GM23248 (cell line): ENCODE measurements around the gene SYT1. TPM values are rescaled to one million over a fixed set of nuclear protein-coding genes. Genes with fewer than 3 reads are reported as not detected.
A peak's percentile ranks its signal among the peaks of the same experiment; 100 is the strongest.

Source experiments
- DNase-seq: peaks from one replicate; pipeline ENCODE4 v3.0.0-alpha.2; 2015
- H2AFZ ChIP-seq: fragments of 200-600 bp; sonication (generic); 2 replicates; pipeline ENCODE4 v1.6.1; 2016; ENCODE audit warnings: antibody characterized with exemption
- H3F3A ChIP-seq: fragments of 200-600 bp; sonication (generic); 2 replicates; pipeline ENCODE4 v1.6.1; 2016; ENCODE audit warnings: mild to moderate bottlenecking, antibody characterized with exemption, mixed run types; ENCODE audit not compliant: insufficient read depth
- H3K27ac ChIP-seq: fragments of 200-600 bp; sonication (generic); 2 replicates; pipeline ENCODE4 v1.5.1; 2016; ENCODE audit warnings: mild to moderate bottlenecking
- H3K27me3 ChIP-seq: fragments of 200-600 bp; sonication (generic); replicated peaks from 2 replicates; pipeline ENCODE4 v1.6.1; 2016; ENCODE audit warnings: mild to moderate bottlenecking; ENCODE audit not compliant: insufficient read depth
- H3K36me3 ChIP-seq: fragments of 200-600 bp; sonication (generic); 2 replicates; pipeline ENCODE4 v1.6.1; 2016; ENCODE audit warnings: low read depth, mild to moderate bottlenecking
- H3K4me1 ChIP-seq: fragments of 200-600 bp; sonication (generic); 2 replicates; pipeline ENCODE4 v1.6.1; 2016; ENCODE audit warnings: mild to moderate bottlenecking; ENCODE audit not compliant: insufficient read depth
- H3K4me2 ChIP-seq: fragments of 200-600 bp; sonication (generic); one replicate; pipeline ENCODE4 v1.6.1; 2016; ENCODE audit warnings: mild to moderate bottlenecking; ENCODE audit not compliant: unreplicated experiment
- H3K4me3 ChIP-seq: fragments of 200-600 bp; sonication (generic); 2 replicates; pipeline ENCODE4 v1.5.1; 2016; ENCODE audit warnings: mild to moderate bottlenecking
- H3K79me2 ChIP-seq: fragments of 200-600 bp; sonication (generic); 2 replicates; pipeline ENCODE4 v1.6.1; 2016; ENCODE audit warnings: mild to moderate bottlenecking; ENCODE audit not compliant: insufficient read depth
- H3K9ac ChIP-seq: fragments of 200-600 bp; sonication (generic); 2 replicates; pipeline ENCODE4 v1.6.1; 2016; ENCODE audit warnings: mild to moderate bottlenecking
- H3K9me2 ChIP-seq: fragments of 200-600 bp; sonication (generic); 2 replicates; pipeline ENCODE4 v1.6.1; 2016; ENCODE audit warnings: mixed run types, mild to moderate bottlenecking, moderate library complexity; ENCODE audit not compliant: insufficient read depth
- H3K9me3 ChIP-seq: fragments of 200-600 bp; sonication (generic); one replicate; pipeline ENCODE4 v1.6.1; 2017; ENCODE audit warnings: low read depth
- H4K20me1 ChIP-seq: fragments of 200-600 bp; sonication (generic); 2 replicates; pipeline ENCODE4 v1.6.0; 2016; ENCODE audit not compliant: insufficient read depth
- EZH2 ChIP-seq: fragments of 200-600 bp; sonication (generic); IDR thresholded peaks from 2 replicates; pipeline ENCODE4 v1.6.1; 2018; ENCODE audit warnings: antibody characterized with exemption, mild to moderate bottlenecking; ENCODE audit not compliant: insufficient read depth, poor library complexity, severe bottlenecking
- EZH2phosphoT487 ChIP-seq: fragments of 200-600 bp; sonication (generic); IDR thresholded peaks from 2 replicates; pipeline ENCODE4 v1.6.1; 2018; ENCODE audit warnings: antibody characterized with exemption, moderate library complexity, mild to moderate bottlenecking, low read depth; ENCODE audit not compliant: insufficient read depth
- WGBS, 2 experiments: methylation state at CpG; one replicate each; pipeline ENCODE4 v1.1.6; 2015 to 2017; ENCODE audit warnings: low lambda C conversion rate in 2 of 2, low coverage in 1 of 2; ENCODE audit errors: missing lambda C conversion rate in 2 of 2; 5-methylcytosine and 5-hydroxymethylcytosine counted together
- in situ Hi-C: fragments of 300-500 bp; cut with MboI; formaldehyde crosslinking; loops from 2 replicates; pipeline ENCODE4 v1.15.0; 2020
- polyA plus RNA-seq: library from polyadenylated mRNA; unstranded; fragments of >200 nt; fragmentation: Nextera tagmentation; extraction: Ambion mirVana; gene quantifications from 2 replicates; pipeline ENCODE4 v1.2.1, GENCODE V29; 2016
- total RNA-seq: library from RNA; depleted of rRNA; stranded (reverse); fragments of >200 nt; shearing (Covaris generic); gene quantifications from 2 replicates; pipeline ENCODE4 v1.2.3, GENCODE V29; 2014

Gene SYT1
- total and polyA plus RNA-seq, 2 experiments from 2014 or later = 1.7 to 2.4 TPM

- H3K4me3 ChIP-seq = no peak overlapping the region
- H3K9me2 ChIP-seq = no peaks in the 10 kb centered on the region
- H3K9ac ChIP-seq = no peak overlapping the region
- peak overlapping the region; percentile 70 for H2AFZ ChIP-seq
- TF ChIP-seq EZH2 = no peak
- H3K4me2 ChIP-seq = no peak overlapping the region
- H3K9me3 ChIP-seq = no peaks in the 10 kb centered on the region
- H3K36me3 ChIP-seq = no peaks in the 10 kb centered on the region
- no peaks in the 10 kb centered on the region for H4K20me1 ChIP-seq
- no peak overlapping the region for H3K27ac ChIP-seq
- H3F3A ChIP-seq = no peaks in the 10 kb centered on the region
- no peaks in the 10 kb centered on the region for H3K27me3 ChIP-seq
- DNase-seq = no peak
- in situ Hi-C loops = no loop called here
- WGBS, 2 experiments = 59% methylated on average over 8 of the region's 8 CpGs
- no peaks in the 10 kb centered on the region for H3K4me1 ChIP-seq
- H3K79me2 ChIP-seq = no peaks in the 10 kb centered on the region
These were observed 222.1 kb downstream of the SYT1 start for GRCh38 chr12:79086541-79087296.

DNA sequence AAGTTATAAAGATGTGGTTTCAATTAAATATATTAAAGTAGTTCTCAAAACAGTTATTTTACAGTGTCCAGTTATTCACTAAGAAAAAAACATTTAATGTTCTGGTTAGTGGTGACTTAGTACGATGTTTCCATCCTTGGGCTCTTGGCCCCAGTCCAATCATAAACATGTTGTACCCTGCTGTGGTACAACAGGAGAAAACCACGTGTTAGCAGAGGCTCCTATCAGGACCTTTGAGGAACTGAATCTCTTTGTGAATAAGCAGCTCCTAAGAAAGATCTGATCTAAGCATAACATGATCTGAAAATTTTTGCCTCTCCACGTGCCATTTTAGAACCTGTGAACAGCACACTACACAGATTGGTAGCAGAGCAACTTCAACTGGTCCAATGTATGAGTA is 234.0 kb downstream of the SYT1 start:
- no peaks in the 10 kb centered on the region for H3K79me2 ChIP-seq
- in situ Hi-C loops = no loop called here
- no peaks in the 10 kb centered on the region; the same call in 1 of the 2 replicates for H3K9me2 ChIP-seq
- DNase-seq = no peak
- H3K4me2 ChIP-seq = no peak overlapping the region
- H2AFZ ChIP-seq = no peak overlapping the region
- TF ChIP-seq EZH2phosphoT487 = no peak
- no peak for TF ChIP-seq EZH2
- no peaks in the 10 kb centered on the region for H3K36me3 ChIP-seq
- H3K27me3 ChIP-seq = no peaks in the 10 kb centered on the region
- no peaks in the 10 kb centered on the region for H4K20me1 ChIP-seq
- H3K9ac ChIP-seq = no peak overlapping the region
- no peaks in the 10 kb centered on the region for H3K4me1 ChIP-seq
- no peaks in the 10 kb centered on the region for H3K9me3 ChIP-seq
- no peak overlapping the region for H3K4me3 ChIP-seq
- H3K27ac ChIP-seq = no peak overlapping the region
- WGBS, 2 experiments = 35 to 45% methylated on average over 3 of the region's 3 CpGs
- H3F3A ChIP-seq = no peaks in the 10 kb centered on the region

- no peak for TF ChIP-seq EZH2
- no peak for TF ChIP-seq EZH2phosphoT487
- Histone ChIP-seq H4K20me1 (no peaks in the 10 kb centered on the region), H3F3A (no peaks in the 10 kb centered on the region), H3K27me3 (no peaks in the 10 kb centered on the region), H3K4me3 (no peak overlapping the region), H3K9ac (no peak overlapping the region), H3K27ac (no peak overlapping the region), H3K9me3 (no peaks in the 10 kb centered on the region), H3K4me1 (no peaks in the 10 kb centered on the region), H3K79me2 (no peaks in the 10 kb centered on the region), H2AFZ (no peak overlapping the region), H3K36me3 (no peaks in the 10 kb centered on the region), H3K4me2 (no peak overlapping the region), H3K9me2 (no peaks in the 10 kb centered on the region)
- 91 to 97% methylated on average over 2 of the region's 2 CpGs for whole genome bisulfite sequencing, 2 experiments
- in situ Hi-C loops = no loop called here
- no peak for DNase-seq
These were observed 244.4 kb downstream of the SYT1 start for GRCh38 chr12:79108962-79109361.

GRCh38 chr12:79114896-79115295 is 250.3 kb downstream of the SYT1 start:
- TF ChIP-seq EZH2phosphoT487 (no peak), EZH2 (no peak)
- Histone ChIP-seq H3K27me3 (no peaks in the 10 kb centered on the region), H3K4me1 (no peaks in the 10 kb centered on the region), H3K79me2 (no peaks in the 10 kb centered on the region), H3K4me2 (no peak overlapping the region), H3K9me3 (no peaks in the 10 kb centered on the region), H3K9me2 (no peaks in the 10 kb centered on the region), H4K20me1 (no peaks in the 10 kb centered on the region), H3K36me3 (no peaks in the 10 kb centered on the region), H2AFZ (no peak overlapping the region), H3K9ac (no peak overlapping the region), H3K4me3 (no peak overlapping the region), H3F3A (no peaks in the 10 kb centered on the region), H3K27ac (no peak overlapping the region)
- no peak for DNase-seq
- in situ Hi-C loops = no loop called here

DNA sequence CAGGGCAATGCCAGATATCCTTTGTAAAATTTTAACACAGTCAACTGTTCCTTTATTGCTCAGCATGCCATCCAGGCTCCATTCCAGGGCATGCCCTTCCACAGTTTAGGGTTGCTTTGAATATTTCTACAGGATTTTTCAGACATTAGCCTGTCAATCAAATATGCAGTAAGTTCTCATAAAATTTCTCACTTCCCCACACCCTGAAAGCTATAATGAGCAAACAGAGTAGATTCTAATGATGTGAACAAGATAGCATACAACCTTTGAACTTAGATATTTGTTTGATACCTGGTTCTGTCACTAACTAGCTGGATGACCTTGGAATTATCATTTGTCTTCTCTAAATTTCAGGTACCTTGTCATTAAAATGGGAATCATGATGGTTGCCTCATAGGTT is 251.2 kb downstream of the SYT1 start:
- H3K4me2 ChIP-seq = no peak overlapping the region
- no peaks in the 10 kb centered on the region for H3K4me1 ChIP-seq
- H3K27me3 ChIP-seq = no peaks in the 10 kb centered on the region
- H3K27ac ChIP-seq = no peak overlapping the region
- H3K36me3 ChIP-seq = no peaks in the 10 kb centered on the region
- H3F3A ChIP-seq = no peaks in the 10 kb centered on the region
- no peak overlapping the region for H2AFZ ChIP-seq
- no peak overlapping the region for H3K9ac ChIP-seq
- H4K20me1 ChIP-seq = no peaks in the 10 kb centered on the region
- no peak overlapping the region for H3K4me3 ChIP-seq
- TF ChIP-seq EZH2 = no peak
- no peak for TF ChIP-seq EZH2phosphoT487
- no peaks in the 10 kb centered on the region for H3K9me3 ChIP-seq
- in situ Hi-C loops = no loop called here
- no peak for DNase-seq
- H3K79me2 ChIP-seq = no peaks in the 10 kb centered on the region
- no peaks in the 10 kb centered on the region for H3K9me2 ChIP-seq
